Coronary artery (tissue), 2 donors: ENCODE results near the gene NFIB.

Experiments used
- DNase-seq: peaks from one replicate; pipeline ENCODE4 v3.0.0-alpha.2; 2017; ENCODE audit warnings: low spot score
- H3K27ac ChIP-seq, 2 donors: fragments of 200-600 bp; sonication (generic); one replicate each; pipeline ENCODE4 v1.5.1; 2016 to 2019
- H3K4me3 ChIP-seq: fragments of 200-600 bp; sonication (generic); 2 replicates; pipeline ENCODE4 v1.5.1; 2016; ENCODE audit warnings: mild to moderate bottlenecking, moderate library complexity
- TF ChIP-seq, protein P1 (sequence below): fragments of 200-600 bp; sonication (generic); IDR thresholded peaks from one replicate; pipeline ENCODE4 v1.5.1; 2019; ENCODE audit warnings: antibody characterized with exemption

Gene NFIB

DNA sequence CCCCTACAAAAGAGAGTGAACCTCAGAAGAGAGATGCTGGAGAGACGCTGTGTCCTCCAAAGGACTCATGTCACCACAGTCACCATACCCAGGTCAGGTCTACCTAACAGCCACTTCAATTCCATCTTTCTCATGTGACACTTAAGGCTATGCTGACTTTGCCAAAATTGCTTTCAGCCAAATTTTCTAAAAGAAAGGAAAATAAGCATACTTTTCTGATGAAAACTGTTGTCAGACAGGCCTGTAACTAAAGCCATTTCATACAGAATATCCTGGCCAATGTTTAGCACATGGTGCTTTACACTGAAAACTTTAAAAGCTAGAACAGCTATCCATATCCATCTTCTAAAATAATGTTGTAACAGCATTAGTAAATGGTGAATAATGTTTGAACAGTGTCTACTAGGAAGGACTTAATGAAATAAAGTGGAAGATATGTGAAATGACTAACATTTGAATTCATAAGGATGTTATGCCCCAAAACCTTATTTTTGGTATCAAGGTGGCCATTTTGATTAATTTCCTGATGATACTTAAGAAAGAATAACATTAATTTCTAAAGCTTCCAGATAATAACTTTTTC lies 97.2 kb downstream of the NFIB start:
- H3K27ac ChIP-seq, result no peak overlapping the region
- no peak overlapping the region for H3K4me3 ChIP-seq
- DNase-seq, result no peak
- TF ChIP-seq, protein P1, sequence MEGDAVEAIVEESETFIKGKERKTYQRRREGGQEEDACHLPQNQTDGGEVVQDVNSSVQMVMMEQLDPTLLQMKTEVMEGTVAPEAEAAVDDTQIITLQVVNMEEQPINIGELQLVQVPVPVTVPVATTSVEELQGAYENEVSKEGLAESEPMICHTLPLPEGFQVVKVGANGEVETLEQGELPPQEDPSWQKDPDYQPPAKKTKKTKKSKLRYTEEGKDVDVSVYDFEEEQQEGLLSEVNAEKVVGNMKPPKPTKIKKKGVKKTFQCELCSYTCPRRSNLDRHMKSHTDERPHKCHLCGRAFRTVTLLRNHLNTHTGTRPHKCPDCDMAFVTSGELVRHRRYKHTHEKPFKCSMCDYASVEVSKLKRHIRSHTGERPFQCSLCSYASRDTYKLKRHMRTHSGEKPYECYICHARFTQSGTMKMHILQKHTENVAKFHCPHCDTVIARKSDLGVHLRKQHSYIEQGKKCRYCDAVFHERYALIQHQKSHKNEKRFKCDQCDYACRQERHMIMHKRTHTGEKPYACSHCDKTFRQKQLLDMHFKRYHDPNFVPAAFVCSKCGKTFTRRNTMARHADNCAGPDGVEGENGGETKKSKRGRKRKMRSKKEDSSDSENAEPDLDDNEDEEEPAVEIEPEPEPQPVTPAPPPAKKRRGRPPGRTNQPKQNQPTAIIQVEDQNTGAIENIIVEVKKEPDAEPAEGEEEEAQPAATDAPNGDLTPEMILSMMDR, result no peak

- no peak overlapping the region for H3K4me3 ChIP-seq
- H3K27ac ChIP-seq, result no peak overlapping the region
- DNase-seq, result no peak
- TF ChIP-seq, protein P1, result no peak
These were observed 98.3 kb downstream of the NFIB start for GRCh38 chr9:14215614-14216013.

DNA sequence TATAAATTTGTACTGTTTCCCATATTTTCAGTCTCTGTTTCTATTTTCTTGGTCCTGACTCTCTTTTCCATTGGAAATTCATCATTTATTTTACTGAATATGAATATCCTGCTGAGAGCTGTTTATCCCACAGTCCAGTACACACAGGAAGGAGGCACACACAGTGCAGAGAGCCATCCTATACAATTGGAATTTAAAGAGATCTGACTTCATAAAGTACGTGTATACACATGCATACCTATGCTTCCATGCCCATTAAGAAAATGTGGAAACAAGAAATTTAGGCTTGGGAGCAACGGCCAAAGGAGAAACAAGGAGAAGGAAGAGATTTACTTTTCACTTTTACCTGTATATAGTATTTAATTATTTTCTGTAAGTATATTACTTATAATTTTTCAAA lies 99.2 kb downstream of the NFIB start:
- H3K4me3 ChIP-seq, result no peak overlapping the region
- H3K27ac ChIP-seq, result no peak overlapping the region
- no peak for DNase-seq
- TF ChIP-seq, protein P1, result no peak

DNA sequence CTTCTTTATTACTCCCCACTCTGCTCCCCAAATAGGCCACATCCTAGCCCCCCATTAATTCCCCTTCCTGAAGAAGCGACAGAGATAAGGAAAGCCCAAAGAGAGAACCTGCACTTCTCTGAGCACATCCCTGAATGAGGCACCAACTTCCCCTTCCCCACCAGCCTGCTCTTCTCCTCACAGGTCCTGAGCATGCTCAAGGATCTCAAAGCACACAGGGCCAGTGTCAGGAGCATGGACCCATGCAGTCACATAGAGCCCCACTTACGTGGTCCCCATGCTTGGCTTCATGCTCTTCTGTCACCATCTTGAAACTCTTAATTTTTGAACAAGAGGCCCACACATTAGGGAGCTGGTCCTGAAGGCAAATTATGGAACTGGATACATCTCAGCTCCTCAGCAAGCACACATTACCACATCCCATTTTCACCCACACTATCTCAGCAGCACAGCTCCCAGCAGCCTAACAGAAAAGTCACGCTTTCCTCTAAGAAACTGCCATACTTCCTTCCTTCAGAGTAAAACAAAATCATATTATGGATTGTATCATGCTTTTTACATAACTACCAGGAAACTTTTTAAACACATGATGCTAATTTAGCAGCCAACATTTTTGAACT lies 99.8 kb downstream of the NFIB start:
- DNase-seq, result no peak
- Histone ChIP-seq H3K27ac (no peak overlapping the region), H3K4me3 (no peak overlapping the region)
- TF ChIP-seq, protein P1, result no peak

DNA sequence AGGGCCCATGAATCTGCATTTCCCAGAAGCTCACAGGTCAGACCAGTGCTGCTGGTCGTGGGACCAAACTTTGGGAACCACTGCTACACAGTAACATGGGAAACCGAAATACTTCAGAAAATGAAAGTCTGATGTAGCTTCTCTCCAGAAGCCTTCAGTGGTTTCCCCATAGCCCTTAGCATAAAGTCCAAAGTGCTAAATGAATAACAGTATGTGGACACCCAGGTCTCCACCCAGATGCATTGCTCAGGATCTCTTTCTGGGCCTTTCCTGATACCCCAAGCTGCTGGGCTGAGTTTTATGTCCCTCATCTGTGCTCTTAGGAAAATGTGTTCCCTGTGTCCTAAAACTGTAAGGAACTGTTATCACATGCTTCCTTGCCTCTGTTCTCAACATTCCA lies 100.4 kb downstream of the NFIB start:
- Histone ChIP-seq H3K4me3 (no peak overlapping the region), H3K27ac (peak overlapping the region in 1 of 2 donors; percentile 8)
- TF ChIP-seq, protein P1, result no peak
- no peak for DNase-seq

GRCh38 chr9:14212697-14213420 lies 101.1 kb downstream of the NFIB start:
- Histone ChIP-seq H3K27ac (no peak overlapping the region), H3K4me3 (no peak overlapping the region)
- DNase-seq, result no peak
- TF ChIP-seq, protein P1, result no peak

- H3K27ac ChIP-seq, result no peak overlapping the region
- DNase-seq, result no peak
- TF ChIP-seq, protein P1, result no peak
- H3K4me3 ChIP-seq, result no peak overlapping the region
These were observed 101.9 kb downstream of the NFIB start for GRCh38 chr9:14212077-14212476.
